ENCODE results near the gene TAF4. TPM values are rescaled to one million over a fixed set of nuclear protein-coding genes. Genes with fewer than 3 reads are reported as not detected.
A peak's percentile ranks its signal among the peaks of the same experiment; 100 is the strongest.

Gene TAF4
- total and polyA plus RNA-seq, 2 of the 13 experiments (the other 11 are each of a cell fraction or from before 2014, with no cell fraction given) = 5.9 to 12.0 TPM

- TF ChIP-seq ATM (IDR thresholded peaks at IDR 0.05; ENCODE audit: borderline replicate concordance) (no peak), TEF (CRISPR knock-in tag; IDR thresholded peaks at IDR 0.05) (no peak), ZNF883 (CRISPR knock-in tag; IDR thresholded peaks at IDR 0.05; ENCODE audit: not compliant biosample characterization) (peak; percentile 44), TAF15 (IDR thresholded peaks at IDR 0.05; ENCODE audit: low read depth, low read length, poor library complexity, severe bottlenecking) (peak; percentile 28), KDM5A (IDR thresholded peaks at IDR 0.05; ENCODE audit: borderline replicate concordance, low read length) (no peak), ZBTB43 (CRISPR knock-in tag; conservative IDR thresholded peaks at IDR 0.05) (no peak), ZNF672 (CRISPR knock-in tag; IDR thresholded peaks at IDR 0.05) (no peak), MYC (CRISPR knock-in tag; IDR thresholded peaks at IDR 0.05; ENCODE audit: borderline replicate concordance) (peak; percentile 69; the same call in 1 of the 2 replicates), TEAD2 (CRISPR knock-in tag; IDR thresholded peaks at IDR 0.05) (no peak), SMYD3 (CRISPR knock-in tag; IDR thresholded peaks at IDR 0.05) (no peak), KLF16 (CRISPR knock-in tag; IDR thresholded peaks at IDR 0.05) (no peak), ZNF792 (CRISPR knock-in tag; IDR thresholded peaks at IDR 0.05) (no peak), NRL (CRISPR knock-in tag; IDR thresholded peaks at IDR 0.05; ENCODE audit: borderline replicate concordance) (0 out of 2 replicates have a peak, but pooled peaks have one; percentile 24), IRF9 (CRISPR knock-in tag; IDR thresholded peaks at IDR 0.05; ENCODE audit: borderline replicate concordance) (no peak), ZNF121 (CRISPR knock-in tag; IDR thresholded peaks at IDR 0.05) (no peak), ZMYM4 (CRISPR knock-in tag; IDR thresholded peaks at IDR 0.05) (no peak), ZNF772 (CRISPR knock-in tag; IDR thresholded peaks at IDR 0.05) (peak; percentile 59; the same call in 1 of the 2 replicates), SMARCC2 (IDR thresholded peaks at IDR 0.05) (no peak), ZBTB42 (CRISPR knock-in tag; IDR thresholded peaks at IDR 0.05) (no peak), ZNF616 (CRISPR knock-in tag; IDR thresholded peaks at IDR 0.05; ENCODE audit: low read depth) (no peak), FOXA3 (CRISPR knock-in tag; IDR thresholded peaks at IDR 0.05) (no peak), NFE2L2 (IDR thresholded peaks at IDR 0.05; ENCODE audit: low read length) (no peak), KLF11 (CRISPR knock-in tag; IDR thresholded peaks at IDR 0.05) (no peak), RELA (CRISPR knock-in tag; IDR thresholded peaks at IDR 0.05) (no peak)
- TF ChIP-seq, protein P1, sequence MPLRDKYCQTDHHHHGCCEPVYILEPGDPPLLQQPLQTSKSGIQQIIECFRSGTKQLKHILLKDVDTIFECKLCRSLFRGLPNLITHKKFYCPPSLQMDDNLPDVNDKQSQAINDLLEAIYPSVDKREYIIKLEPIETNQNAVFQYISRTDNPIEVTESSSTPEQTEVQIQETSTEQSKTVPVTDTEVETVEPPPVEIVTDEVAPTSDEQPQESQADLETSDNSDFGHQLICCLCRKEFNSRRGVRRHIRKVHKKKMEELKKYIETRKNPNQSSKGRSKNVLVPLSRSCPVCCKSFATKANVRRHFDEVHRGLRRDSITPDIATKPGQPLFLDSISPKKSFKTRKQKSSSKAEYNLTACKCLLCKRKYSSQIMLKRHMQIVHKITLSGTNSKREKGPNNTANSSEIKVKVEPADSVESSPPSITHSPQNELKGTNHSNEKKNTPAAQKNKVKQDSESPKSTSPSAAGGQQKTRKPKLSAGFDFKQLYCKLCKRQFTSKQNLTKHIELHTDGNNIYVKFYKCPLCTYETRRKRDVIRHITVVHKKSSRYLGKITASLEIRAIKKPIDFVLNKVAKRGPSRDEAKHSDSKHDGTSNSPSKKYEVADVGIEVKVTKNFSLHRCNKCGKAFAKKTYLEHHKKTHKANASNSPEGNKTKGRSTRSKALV (CRISPR knock-in tag; IDR thresholded peaks at IDR 0.05) = no peak
- TF ChIP-seq, protein P2, sequence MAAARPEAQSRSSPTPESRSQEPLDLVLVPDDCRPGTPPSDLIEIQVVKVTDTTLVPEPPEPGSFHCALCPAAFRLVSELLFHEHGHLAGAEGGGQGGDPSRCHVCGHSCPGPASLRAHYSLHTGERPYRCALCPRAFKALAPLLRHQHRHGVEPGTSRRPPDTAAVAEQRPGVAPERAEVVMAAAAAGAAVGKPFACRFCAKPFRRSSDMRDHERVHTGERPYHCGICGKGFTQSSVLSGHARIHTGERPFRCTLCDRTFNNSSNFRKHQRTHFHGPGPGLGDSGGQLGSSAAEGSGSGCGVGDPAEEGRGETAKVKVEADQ (CRISPR knock-in tag; IDR thresholded peaks at IDR 0.05; ENCODE audit: borderline replicate concordance) = no peak
Measured at GRCh38 chr20:61966492-61967244, 99.0 kb downstream of the TAF4 start (continued).

Data from HepG2 (cell line).